GM21717 (cell line): ENCODE data around the gene DCP1B.
"Not testable (repeated sequence)": the region's sequence is repeated elsewhere in the genome, so short reads cannot be mapped to it uniquely, and the experiment has no call there.

Source experiments
- ATAC-seq: cut with Tn5 transposase; IDR thresholded peaks from one replicate; pipeline ENCODE4 v1.9.1; 2021; ENCODE audit warnings: mild to moderate bottlenecking, moderate library complexity; ENCODE audit not compliant: unreplicated experiment

Gene DCP1B

DNA sequence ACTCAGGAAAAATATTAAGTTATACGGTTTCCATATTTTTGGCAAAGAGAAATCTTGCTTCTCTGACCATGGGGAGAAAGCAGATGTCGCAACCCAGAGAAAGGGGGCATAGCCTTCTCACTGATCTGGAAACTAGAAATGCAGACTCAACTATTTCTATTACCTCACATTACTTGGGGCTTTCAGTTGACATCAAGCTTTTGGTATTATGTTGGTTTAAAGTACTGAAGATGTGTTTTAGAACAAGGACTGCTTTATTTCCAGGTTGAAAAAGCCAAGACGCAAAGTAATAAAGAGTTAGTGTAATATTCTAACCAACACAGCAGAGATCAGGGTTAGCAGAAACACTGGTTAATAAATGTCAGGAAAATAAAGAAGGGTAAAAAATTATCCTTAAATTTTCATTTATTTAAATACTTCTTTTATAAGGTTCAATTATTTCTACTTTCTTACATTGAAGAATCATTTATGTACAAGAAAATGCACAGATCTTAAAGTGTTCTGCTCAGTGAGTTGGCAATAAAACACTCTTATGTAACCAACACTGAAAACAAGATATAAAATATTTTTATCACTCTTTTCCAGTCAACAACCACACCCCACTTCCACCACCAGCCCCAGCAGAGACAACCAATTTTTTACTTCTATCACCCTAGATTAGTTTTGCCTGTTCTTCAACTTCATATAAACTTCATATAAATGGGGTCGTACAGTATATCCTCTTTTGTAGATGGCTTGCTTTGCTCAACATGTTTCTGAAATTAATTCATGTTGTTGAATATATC, 26.0 kb downstream of the DCP1B start:
- no peak for ATAC-seq

DNA sequence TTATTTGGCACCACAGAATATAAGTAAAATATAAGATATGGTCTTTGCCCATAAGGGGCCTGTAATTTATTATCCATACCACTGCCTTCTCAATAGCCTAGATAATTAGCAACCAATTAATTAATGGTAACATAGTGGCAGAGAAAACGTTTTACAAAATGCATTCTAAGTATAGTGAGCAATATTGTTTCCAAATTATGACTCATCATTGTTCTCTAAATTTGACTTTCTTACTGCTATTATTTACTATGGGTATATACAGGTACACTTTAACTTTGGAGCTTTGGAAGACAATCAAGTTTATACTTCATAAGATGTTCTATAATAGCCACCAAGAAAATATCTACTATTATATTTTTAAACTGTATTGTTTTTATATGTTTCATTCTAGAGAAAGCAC, 26.7 kb downstream of the DCP1B start:
- ATAC-seq: no peak

- no peak for ATAC-seq
Observed at GRCh38 chr12:1977109-1977508, 27.1 kb downstream of the DCP1B start.

DNA sequence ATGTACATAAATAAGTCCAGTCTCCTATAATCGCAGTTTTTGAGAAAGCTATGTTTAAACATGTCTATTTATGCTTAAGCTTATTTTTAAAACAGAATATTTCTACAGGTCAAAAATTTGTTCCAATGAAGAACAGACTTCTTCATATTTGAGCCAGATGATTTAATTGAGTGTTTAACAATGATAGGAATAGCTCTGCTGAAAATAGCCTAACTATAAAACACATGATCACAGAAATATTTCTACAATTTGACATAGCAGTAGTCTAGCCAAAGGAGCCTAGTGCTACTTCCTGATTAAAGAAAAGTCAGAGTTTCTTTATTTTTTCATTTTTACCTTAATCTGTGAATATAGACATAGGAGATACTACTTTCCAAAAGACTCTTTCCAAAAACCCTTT, 29.4 kb downstream of the DCP1B start:
- ATAC-seq: no peak

- no peak for ATAC-seq
Observed at GRCh38 chr12:1972856-1973317, 31.4 kb downstream of the DCP1B start.

GRCh38 chr12:1972260-1972659, 32.0 kb downstream of the DCP1B start:
- no peak for ATAC-seq

- no peak for ATAC-seq
Observed at GRCh38 chr12:1970331-1970900, 33.8 kb downstream of the DCP1B start.

GRCh38 chr12:1966561-1967226, 37.6 kb downstream of the DCP1B start:
- no peak for ATAC-seq

- no peak for ATAC-seq
Observed at GRCh38 chr12:1965916-1966315, 38.3 kb downstream of the DCP1B start.

DNA sequence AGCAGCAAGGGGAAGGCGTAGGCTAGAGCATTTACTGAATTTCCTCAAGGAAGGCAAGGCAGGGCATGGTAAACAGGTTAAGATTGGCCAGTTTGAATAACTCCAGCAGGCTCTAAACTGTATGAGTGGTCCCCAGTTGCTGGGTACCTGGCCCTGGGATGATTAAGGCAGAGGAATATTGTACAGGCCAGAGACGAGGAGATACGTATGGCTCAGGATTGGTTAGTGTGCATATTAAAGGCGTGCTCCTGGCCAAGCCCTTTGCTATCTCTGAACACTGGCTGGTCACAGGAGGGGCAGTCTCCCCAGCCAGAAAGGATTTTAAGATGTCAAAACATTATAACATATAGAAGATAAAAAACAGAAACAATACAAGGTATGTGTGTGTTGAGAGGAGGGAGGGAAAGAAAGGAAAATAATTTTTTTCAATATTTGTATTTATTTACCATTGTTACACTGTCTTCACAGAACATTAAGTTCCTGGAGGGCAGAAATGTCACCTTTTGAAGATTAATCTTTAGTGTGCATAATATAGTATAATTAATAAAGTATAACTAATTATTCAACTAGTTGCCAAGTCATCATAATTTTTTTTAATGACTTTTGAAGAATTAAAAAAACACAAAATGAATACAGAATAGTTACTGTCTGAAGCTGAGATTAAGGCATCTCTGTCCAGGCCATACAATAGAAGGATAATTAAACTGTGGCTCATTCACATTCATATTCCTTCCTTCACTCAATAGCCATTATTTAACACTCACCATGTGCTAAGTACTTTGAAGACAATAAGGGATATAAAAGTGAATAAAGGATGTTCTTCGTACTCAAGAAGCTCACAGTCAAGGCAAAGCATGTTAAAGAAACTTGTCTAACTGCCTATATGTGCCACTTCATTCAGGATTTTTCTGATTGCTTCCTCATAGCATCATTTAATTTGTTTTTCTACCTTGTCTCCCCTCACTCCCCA, 41.9 kb downstream of the DCP1B start:
- ATAC-seq: no peak

GRCh38 chr12:1956716-1957115, 47.5 kb downstream of the DCP1B start:
- no peak for ATAC-seq

DNA sequence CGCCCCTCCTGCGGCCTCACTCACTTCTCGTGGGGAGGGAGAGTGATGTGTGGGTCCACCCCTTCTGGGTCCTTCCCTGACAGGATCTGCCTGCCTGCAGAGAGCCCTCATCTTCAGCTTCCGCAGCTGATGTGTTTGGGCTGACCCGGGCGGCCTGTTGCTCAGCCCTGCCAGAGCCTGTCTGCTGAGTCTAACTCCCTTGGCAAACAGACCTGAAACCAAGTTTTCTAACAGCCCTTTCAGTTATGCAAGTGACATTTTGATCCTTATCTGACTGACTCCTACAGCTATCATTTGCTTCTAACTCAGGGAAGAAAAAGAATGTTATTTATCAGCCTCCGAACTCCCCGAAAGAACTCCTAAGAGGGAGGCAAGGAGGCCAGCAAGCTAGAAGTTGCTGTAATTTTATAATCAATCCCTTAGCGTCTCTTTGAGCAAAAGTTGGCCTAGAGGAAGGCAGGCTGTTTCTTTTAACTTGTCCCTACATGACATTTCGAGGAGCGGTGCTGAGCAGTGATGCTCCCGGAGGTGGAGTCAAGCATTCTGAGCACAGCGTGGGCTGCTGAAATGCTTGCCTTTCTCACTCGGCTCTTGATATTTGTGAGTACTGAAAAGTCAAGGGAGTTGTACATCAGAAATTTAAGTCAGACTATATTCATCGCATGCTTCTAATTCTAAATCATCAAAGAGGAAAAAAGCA, 54.3 kb downstream of the DCP1B start:
- ATAC-seq: no peak

DNA sequence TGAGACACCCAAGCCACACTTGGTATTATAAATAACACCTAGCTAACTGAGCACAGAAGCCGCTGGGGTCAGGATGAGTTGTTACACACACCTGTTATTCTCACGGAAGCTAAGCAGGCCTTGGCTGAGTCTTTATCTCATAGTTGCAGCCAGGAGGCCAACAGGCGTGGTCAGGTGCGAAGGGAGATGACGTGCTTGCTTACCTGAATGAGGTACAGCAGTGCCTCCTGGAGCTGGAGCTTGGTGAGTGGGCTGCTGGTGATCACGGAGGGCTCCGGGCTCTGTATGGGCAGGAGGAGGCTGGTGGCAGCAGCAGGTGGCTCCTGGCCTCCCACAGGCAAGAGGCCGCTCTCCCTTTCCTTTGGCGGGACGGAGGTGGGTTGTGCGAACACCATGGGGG, 55.4 kb downstream of the DCP1B start:
- no peak for ATAC-seq

- no peak for ATAC-seq
Observed at GRCh38 chr12:1947081-1947480, 57.2 kb downstream of the DCP1B start.

DNA sequence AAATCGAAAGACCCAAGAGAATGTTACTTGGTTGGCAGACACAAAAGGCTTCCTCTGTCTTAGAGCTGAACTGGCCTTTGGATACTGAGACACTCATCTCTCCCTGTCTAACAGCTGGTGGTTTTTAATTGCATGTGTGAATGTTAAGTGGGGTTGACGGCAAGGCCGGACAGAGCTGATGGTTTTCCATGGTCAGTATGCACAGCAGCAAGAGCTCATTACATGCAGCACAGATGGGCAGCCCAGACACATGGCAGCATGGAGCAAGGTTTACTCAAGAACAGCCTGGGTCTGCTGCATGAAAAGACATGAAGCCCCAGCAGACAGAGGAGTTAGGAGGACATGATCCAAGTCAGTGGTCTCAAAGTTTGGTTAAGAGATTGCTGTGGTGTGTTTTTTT, 58.0 kb downstream of the DCP1B start:
- ATAC-seq: no peak

- not testable (repeated sequence) for ATAC-seq
Observed at GRCh38 chr12:1945502-1945901, 58.8 kb downstream of the DCP1B start.

GRCh38 chr12:1939801-1940607, 64.3 kb downstream of the DCP1B start:
- ATAC-seq: no peak

GRCh38 chr12:1939331-1939730, 64.9 kb downstream of the DCP1B start:
- no peak for ATAC-seq

DNA sequence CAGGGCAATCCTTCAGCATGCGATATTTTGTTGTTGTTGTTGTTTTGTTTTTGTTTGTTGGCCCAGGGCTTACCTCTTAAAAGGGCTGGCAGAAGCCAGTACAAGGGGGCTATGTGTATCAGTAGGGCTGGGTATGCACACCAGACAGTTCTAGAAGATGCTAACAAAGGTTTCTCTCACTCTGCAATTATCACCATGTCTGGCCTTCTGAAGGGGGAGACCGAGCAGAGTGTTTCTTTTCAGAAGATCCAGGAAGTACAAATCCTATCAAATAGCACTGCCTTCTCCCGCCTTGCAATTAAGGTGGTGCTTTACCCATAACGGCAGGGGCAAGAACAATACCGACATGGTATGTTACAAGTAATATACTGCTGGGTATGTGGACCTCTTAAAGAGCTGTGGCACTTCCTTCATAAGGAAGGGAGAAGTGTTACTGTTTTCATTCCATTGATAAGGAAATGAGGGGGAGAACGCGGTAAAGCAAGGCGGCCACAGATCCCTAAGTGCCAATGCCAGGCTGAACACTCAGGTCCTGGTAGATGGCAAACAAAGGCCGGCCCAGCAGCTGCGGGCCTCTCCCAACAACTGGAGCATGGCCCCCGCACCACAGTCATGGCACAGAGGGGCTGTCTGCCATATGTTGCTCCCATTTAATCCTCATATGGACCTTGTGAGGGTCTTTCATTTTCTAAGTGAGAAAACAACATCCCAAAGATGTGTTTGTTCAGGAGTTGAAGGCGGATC, 66.6 kb downstream of the DCP1B start:
- no peak for ATAC-seq
